Measurements from ENCODE around the gene FAM90A26.
"Not testable (repeated sequence)": the region's sequence is repeated elsewhere in the genome, so short reads cannot be mapped to it uniquely, and the experiment has no call there.

The FAM90A26 gene, protein sequence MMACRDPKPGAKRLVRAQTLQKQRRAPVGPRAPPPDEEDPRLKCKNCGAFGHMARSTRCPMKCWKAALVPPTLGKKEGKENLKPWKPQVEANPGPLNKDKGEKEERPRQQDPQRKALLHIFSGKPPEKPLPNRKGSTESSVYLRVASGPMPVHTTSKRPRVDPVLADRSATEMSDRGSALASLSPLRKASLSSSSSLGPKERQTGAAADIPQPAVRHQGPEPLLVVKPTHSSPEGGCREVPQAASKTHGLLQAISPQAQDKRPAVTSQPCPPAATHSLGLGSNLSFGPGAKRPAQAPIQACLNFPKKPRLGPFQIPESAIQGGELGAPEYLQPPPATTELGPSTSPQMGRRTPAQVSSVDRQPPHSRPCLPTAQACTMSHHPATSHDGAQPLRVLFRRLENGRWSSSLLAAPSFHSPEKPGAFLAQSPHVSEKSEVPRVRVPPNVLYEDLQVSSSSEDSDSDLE

DNA sequence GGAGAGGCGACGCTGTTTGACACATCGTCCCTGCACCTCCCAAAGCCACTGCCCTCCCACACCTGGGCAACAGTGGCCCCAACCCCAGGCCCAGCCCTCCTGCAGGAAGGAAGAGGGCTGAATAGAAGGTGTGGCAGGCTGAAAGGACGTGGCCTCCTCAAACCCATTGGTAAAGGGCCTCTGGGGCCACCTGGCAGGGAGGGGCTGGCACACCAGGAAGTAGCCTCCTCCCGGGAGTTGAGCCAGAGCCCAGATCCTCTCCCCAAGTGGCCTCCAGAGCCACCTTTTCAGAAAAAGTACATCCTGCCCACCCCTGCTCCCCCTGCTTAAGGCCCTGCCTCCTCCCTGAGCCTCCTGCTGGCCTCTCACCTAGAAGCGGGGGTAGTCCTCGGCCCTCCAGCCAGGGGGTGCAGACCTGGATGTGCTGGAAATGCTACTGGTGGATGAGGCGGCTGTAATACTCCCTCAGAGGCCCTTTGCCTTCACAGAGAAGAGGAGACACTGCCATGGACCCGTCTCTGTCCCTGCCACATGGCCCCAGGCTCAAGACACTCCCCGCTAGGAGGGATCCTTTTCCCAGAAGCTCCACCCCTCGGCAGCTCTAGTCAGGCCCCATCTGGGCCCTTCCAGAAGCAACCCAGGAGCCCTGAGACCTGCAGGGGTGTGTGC is at the start of gene FAM90A26:
Gene FAM90A26 (plus strand): TSS at position 619 of the 669 bp plus-strand sequence. CDS start 2,764 bp downstream, outside the sequence.
- not testable (repeated sequence) for DNase-seq

GRCh38 chr4:9122711-9123110 is 47.5 kb upstream of the FAM90A26 start:
- DNase-seq, result not testable (repeated sequence)

DNA sequence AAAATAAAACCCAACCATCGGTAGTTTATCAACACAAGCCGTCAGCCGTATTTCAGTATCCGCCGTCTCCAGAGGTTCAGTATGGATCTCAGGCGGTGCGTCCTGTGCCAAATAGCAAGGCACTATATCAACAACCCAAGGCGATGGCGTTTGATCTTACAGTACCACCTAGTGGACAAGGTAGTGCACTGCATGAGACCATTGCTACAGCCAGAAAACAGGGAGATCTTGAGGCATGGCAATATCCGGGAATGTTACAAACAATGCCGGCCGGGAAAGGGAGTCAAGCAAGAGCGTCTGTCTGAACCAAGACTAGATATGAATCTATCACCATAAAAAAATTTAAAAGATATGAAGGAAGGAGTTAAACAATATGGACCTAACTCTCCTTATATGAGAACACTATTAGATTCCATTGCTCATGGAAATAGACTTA is 46.6 kb upstream of the FAM90A26 start:
- DNase-seq, result peak; percentile 21 to 61

DNA sequence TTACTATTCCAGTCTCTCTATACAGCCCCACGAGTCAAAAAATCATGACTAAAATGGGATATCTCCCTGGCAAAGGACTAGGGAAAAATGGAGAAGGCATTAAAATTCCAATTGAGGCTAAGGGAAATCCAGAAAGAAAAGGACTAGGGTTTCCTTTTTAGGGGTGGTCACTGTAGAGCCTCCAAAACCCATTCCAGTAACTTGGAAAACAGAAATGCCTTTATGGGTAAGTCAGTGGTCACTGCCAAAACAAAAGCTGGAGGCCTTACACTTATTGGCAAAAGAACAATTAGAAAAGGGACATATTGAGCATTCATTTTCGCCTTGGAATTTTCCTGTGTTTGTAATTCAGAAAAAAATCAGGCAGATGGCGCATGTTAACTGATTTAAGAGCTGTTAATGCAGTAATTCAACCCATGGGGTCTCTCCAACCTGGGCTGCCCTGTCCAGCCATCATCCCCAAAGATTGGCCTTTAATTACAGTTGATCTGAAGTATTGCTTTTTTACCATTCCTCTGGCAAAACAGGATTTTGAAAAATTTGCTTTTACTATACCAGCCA is 44.5 kb upstream of the FAM90A26 start:
- DNase-seq, result not testable (repeated sequence)

DNA sequence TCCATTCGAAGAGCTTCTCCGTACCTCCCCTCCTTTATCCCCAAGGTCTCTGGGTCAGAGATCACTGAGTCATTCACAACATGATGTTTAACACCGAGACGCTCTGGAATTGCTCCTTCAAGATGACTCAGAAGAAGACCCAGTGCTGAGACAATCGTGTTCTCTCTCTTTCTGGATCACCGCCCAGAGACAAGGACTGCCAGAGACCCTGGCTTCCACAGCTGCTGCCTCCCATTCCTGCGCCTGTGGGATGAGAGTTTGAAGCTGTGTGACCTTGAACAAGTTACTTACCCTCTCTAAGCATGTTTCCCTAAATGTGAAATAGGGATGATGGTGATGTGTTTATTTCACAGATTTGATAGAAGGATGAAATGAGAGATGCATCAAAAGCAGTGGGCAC is 38.8 kb upstream of the FAM90A26 start:
- DNase-seq, result not testable (repeated sequence)

DNA sequence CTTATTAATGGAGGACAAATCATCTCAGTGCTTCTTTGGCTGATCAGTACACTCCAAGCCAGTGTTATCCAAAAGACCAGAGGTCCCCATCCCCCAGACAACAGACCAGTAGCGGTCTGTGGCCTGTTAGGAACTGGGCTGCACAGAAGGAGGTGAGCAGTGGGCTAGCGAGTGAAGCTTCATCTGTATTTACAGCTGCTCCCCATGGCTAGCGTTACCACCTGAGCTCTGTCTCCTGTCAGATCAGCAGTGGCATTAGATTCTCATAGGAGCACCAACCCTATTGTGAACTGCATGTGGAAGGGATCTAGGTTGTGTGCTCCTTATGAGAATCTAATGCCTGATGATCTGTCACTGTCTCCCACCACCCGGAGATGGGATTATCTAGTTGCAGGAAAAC is 37.4 kb upstream of the FAM90A26 start:
- DNase-seq, result not testable (repeated sequence)

- DNase-seq, result not testable (repeated sequence)
These were observed 36.2 kb upstream of the FAM90A26 start for GRCh38 chr4:9134011-9134410.

GRCh38 chr4:9134556-9134955 is 35.7 kb upstream of the FAM90A26 start:
- peak in 1 of 2 experiments; percentile 10 for DNase-seq

DNA sequence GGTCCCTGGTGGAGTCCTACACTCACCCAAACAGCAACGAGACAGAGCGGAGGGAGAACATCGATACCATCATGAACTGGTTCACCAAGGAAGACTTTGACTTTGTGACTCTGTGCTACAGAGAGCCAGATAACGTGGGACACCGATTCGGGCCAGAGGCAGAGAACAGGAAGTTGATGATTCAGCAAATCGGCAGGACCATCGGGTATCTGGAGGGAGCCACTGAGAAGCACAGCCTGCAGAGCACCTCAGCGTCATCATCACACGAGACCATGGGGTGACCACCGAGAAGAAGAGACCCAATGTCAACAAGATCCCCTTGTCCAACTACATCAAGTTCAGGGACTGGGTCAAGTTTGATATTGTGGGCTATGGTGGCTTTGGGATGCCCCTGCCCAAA is 29.2 kb upstream of the FAM90A26 start:
- DNase-seq, result not testable (repeated sequence)

- DNase-seq, result not testable (repeated sequence)
These were observed 27.4 kb upstream of the FAM90A26 start for GRCh38 chr4:9142786-9143185.

DNA sequence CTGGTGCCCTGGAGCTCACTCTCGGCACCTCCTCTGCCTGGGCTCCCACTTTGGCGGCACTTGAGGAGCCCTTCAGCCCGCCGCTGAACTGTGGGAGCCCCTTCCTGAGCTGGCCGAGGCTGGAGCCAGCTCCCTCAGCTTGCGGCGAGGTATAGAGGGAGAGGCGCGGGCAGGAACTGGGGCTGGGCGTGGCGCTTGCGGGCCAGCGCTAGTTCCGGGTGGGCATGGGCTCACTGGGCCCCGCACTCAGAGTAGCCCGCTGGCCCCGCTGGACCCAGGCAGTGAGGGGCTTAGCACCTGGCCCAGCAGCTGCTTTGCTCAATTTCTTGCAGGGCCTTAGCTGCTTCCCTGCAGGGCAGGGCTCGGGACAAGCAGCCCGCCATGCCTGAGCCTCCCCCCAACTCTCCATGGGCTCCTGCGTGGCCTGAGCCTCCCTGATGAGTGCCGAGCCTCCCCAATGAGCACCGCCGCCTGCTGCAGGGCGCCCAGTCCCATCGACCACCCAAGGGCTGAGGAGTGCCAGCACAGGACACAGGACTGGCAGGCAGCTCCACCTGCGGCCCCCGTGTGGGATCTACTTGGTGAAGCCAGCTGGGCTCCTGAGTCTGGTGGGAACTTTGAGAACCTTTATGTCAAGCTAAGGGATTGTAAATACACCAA is 26.7 kb upstream of the FAM90A26 start:
- DNase-seq, result no peak

DNA sequence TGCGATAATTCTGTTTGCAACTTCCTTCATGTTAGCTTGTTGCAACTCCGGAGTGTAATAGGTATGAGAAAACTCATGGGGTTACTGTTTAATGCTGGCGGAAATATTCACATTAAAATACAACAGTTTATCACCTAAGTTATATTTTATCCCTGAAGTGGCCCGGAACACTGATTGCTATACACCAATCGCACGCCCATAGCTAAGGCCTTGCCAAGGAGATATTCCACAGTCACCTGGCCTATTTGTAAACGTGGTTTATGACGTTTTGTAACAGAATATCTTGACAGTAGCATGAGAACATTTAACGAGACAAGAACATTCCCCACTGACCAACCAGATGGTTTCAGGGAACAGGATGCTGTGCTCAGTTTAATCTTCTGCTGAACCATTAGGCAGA is 23.2 kb upstream of the FAM90A26 start:
- no peak for DNase-seq

GRCh38 chr4:9147368-9147767 is 22.8 kb upstream of the FAM90A26 start:
- DNase-seq, result not testable (repeated sequence)

DNA sequence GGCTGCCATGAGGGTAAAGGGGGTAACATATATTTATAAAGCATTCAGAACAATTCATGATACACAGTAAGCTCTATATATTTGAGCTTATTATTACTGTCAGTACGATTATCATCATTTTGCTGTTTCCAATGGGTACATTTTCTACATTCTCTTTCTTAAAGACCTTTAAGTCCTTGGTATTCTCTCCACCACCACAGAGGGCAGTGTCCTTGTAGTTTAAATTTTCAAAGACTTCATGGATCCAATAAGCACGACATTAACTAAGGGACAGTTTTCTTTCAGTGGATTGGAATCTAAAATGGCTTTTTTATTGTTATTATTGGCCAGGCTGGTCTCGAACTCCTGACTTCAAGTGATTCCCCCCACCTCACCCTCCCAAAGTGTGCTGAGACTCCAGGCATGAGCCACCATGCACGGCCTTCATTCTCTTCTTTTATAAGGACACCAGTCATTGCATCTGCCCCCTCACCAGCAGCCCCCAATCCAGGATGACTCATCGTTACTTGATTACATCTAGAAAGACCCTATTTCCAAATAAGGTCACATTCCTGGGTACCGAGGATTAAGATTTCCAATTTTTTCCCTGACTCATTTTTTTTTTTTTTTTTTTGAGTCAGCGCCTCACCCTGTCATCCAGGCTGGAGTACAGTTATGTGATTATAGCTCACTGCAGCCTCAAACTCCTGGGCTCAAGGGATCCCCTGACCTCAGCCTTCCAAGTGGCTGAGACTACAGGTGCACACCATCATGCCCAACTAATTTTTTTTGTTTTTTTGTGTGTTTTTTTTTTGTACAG is 21.4 kb upstream of the FAM90A26 start:
- DNase-seq, result not testable (repeated sequence)

DNA sequence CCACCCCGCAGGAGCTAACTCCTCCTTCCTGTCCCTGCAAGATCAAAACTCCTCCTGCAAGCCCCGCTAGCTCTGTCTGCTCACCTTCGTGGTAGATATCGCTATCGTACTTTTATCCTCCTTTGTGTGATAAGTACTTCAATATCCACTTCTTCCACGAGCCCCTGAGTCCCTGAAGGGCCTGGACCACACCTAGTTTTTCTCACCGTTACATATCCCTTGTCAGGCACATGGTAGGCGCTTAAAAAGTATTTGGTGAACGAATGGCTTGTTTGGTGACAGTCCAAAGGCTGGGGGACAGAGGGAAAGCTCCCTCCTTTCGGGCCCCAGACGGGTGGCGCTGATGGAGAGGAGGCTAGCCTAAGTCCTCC is 18.4 kb upstream of the FAM90A26 start:
- not testable (repeated sequence) for DNase-seq

GRCh38 chr4:9152180-9153007 is 17.8 kb upstream of the FAM90A26 start:
- DNase-seq, result peak; percentile 65 to 76

- DNase-seq, result peak; percentile 80 to 89
These were observed 17.1 kb upstream of the FAM90A26 start for GRCh38 chr4:9153008-9153570.

- DNase-seq, result peak in 1 of 2 experiments; percentile 6
These were observed 16.5 kb upstream of the FAM90A26 start for GRCh38 chr4:9153571-9154157.

GRCh38 chr4:9155101-9155886 is 14.9 kb upstream of the FAM90A26 start:
- not testable (repeated sequence) for DNase-seq

DNA sequence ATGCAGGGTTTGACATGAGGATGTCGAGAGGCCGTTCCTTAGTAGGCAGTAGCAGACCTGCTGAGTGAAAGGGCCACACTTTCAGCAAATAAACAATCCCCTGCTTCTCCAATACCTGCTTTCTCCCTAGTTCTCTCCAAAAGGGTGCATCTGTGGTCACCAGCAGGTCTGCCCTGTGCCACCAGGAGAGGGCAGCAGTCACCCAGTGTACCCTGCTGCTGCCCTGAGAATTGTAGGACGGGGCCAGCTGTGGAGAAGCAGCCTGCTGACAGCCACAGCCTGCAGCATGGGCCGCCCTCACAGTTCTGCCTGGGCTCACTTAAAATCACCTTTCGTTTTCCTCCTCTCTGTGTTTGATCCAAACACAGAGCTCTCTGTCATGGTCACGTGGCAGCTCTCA is 11.8 kb upstream of the FAM90A26 start:
- DNase-seq, result not testable (repeated sequence)
